ENCODE data around the gene TRAM2. TPM values are rescaled to one million over a fixed set of nuclear protein-coding genes. Genes with fewer than 3 reads are reported as not detected.

Gene TRAM2
- total RNA-seq, 2 experiments from 2014 or later, result 2.5 to 2.9 TPM

GRCh38 chr6:52516269-52516668 lies 60.6 kb downstream of the TRAM2 start:
- DNase-seq, result no peak
- H3K4me3 Mint-ChIP-seq, result no peak overlapping the region
- intact Hi-C loops (cut with micrococcal nuclease), result no loop called here
- peaks cover 7% of the 10 kb centered on the region for H3K4me1 Mint-ChIP-seq (ENCODE audit: low read depth)
- H3K27ac Mint-ChIP-seq, result no peak overlapping the region
- H3K36me3 Mint-ChIP-seq (ENCODE audit: low read depth), result peaks cover 6% of the 10 kb centered on the region
- CTCF ChIA-PET, result interaction anchor here (0.5 kb wide), 1 partner anchor 82 kb away, joined by 3 read pairs; no protein-coding TSS in a partner anchor
- no peaks in the 10 kb centered on the region for H3K27me3 Mint-ChIP-seq (ENCODE audit: low read depth)
- no peaks in the 10 kb centered on the region for H3K9me3 Mint-ChIP-seq

- H3K4me3 Mint-ChIP-seq, result no peak overlapping the region
- intact Hi-C loops (cut with micrococcal nuclease), result no loop called here
- CTCF ChIA-PET, result interaction anchor here (0.5 kb wide), 1 partner anchor 81 kb away, joined by 3 read pairs; no protein-coding TSS in a partner anchor
- peaks cover 7% of the 10 kb centered on the region for H3K4me1 Mint-ChIP-seq (ENCODE audit: low read depth)
- H3K27ac Mint-ChIP-seq, result no peak overlapping the region
- no peak for DNase-seq
- H3K9me3 Mint-ChIP-seq, result no peaks in the 10 kb centered on the region
- H3K36me3 Mint-ChIP-seq (ENCODE audit: low read depth), result peaks cover 6% of the 10 kb centered on the region
- no peaks in the 10 kb centered on the region for H3K27me3 Mint-ChIP-seq (ENCODE audit: low read depth)
Measured at GRCh38 chr6:52515219-52515960, 61.5 kb downstream of the TRAM2 start.

GRCh38 chr6:52514514-52514913 lies 62.3 kb downstream of the TRAM2 start:
- intact Hi-C loops (cut with micrococcal nuclease), result no loop called here
- CTCF ChIA-PET, result interaction anchor here (0.5 kb wide), 1 partner anchor 9 kb away, joined by 4 read pairs; no protein-coding TSS in a partner anchor

GRCh38 chr6:52513896-52514295 lies 63.0 kb downstream of the TRAM2 start:
- no peak for DNase-seq
- Mint-ChIP-seq H3K36me3 (ENCODE audit: low read depth) (peaks cover 3% of the 10 kb centered on the region), H3K4me3 (no peak overlapping the region), H3K9me3 (no peaks in the 10 kb centered on the region), H3K4me1 (ENCODE audit: low read depth) (peaks cover 7% of the 10 kb centered on the region), H3K27ac (no peak overlapping the region), H3K27me3 (ENCODE audit: low read depth) (no peaks in the 10 kb centered on the region)
- CTCF ChIA-PET, result no interaction called here
- intact Hi-C loops (cut with micrococcal nuclease), result no loop called here

More at GRCh38 chr6:52514514-52514913, 62.3 kb downstream of the TRAM2 start:
- no peak overlapping the region for H3K4me3 Mint-ChIP-seq
- no peaks in the 10 kb centered on the region for H3K27me3 Mint-ChIP-seq (ENCODE audit: low read depth)
- DNase-seq, result peak; percentile 11
- peaks cover 7% of the 10 kb centered on the region for H3K4me1 Mint-ChIP-seq (ENCODE audit: low read depth)
- peaks cover 3% of the 10 kb centered on the region for H3K36me3 Mint-ChIP-seq (ENCODE audit: low read depth)
- no peaks in the 10 kb centered on the region for H3K9me3 Mint-ChIP-seq
- H3K27ac Mint-ChIP-seq, result no peak overlapping the region

- Mint-ChIP-seq H3K9me3 (no peaks in the 10 kb centered on the region), H3K4me3 (no peak overlapping the region), H3K4me1 (ENCODE audit: low read depth) (peaks cover 7% of the 10 kb centered on the region), H3K27ac (no peak overlapping the region), H3K27me3 (ENCODE audit: low read depth) (no peaks in the 10 kb centered on the region), H3K36me3 (ENCODE audit: low read depth) (peaks cover 3% of the 10 kb centered on the region)
- no peak for DNase-seq
- intact Hi-C loops (cut with micrococcal nuclease), result no loop called here
- CTCF ChIA-PET, result no interaction called here
Measured at GRCh38 chr6:52513464-52513863, 63.4 kb downstream of the TRAM2 start.

GRCh38 chr6:52512199-52512598 lies 64.7 kb downstream of the TRAM2 start:
- H3K4me1 Mint-ChIP-seq (ENCODE audit: low read depth), result no peaks in the 10 kb centered on the region
- peaks cover 5% of the 10 kb centered on the region for H3K36me3 Mint-ChIP-seq (ENCODE audit: low read depth)
- intact Hi-C loops (cut with micrococcal nuclease), result no loop called here
- CTCF ChIA-PET, result interaction anchor here (0.8 kb wide), 1 partner anchor 146 kb away, joined by 3 read pairs; no protein-coding TSS in a partner anchor
- H3K27me3 Mint-ChIP-seq (ENCODE audit: low read depth), result no peaks in the 10 kb centered on the region
- DNase-seq, result no peak
- H3K4me3 Mint-ChIP-seq, result no peak overlapping the region
- H3K27ac Mint-ChIP-seq, result no peak overlapping the region
- H3K9me3 Mint-ChIP-seq, result no peaks in the 10 kb centered on the region

- no peaks in the 10 kb centered on the region for H3K4me1 Mint-ChIP-seq (ENCODE audit: low read depth)
- H3K9me3 Mint-ChIP-seq, result no peaks in the 10 kb centered on the region
- DNase-seq, result no peak
- CTCF ChIA-PET, result no interaction called here
- no peak overlapping the region for H3K4me3 Mint-ChIP-seq
- intact Hi-C loops (cut with micrococcal nuclease), result no loop called here
- H3K36me3 Mint-ChIP-seq (ENCODE audit: low read depth), result peaks cover 5% of the 10 kb centered on the region
- no peaks in the 10 kb centered on the region for H3K27me3 Mint-ChIP-seq (ENCODE audit: low read depth)
- H3K27ac Mint-ChIP-seq, result no peak overlapping the region
Measured at GRCh38 chr6:52511572-52512151, 65.2 kb downstream of the TRAM2 start.

GRCh38 chr6:52511163-52511562 lies 65.7 kb downstream of the TRAM2 start:
- CTCF ChIA-PET, result no interaction called here
- Mint-ChIP-seq H3K36me3 (ENCODE audit: low read depth) (peaks cover 5% of the 10 kb centered on the region), H3K4me3 (no peak overlapping the region), H3K27me3 (ENCODE audit: low read depth) (no peaks in the 10 kb centered on the region), H3K9me3 (no peaks in the 10 kb centered on the region), H3K4me1 (ENCODE audit: low read depth) (no peaks in the 10 kb centered on the region), H3K27ac (no peak overlapping the region)
- no peak for DNase-seq
- intact Hi-C loops (cut with micrococcal nuclease), result no loop called here

- CTCF ChIA-PET, result no interaction called here
- no peak overlapping the region for H3K27ac Mint-ChIP-seq
- intact Hi-C loops (cut with micrococcal nuclease), result no loop called here
- H3K4me1 Mint-ChIP-seq (ENCODE audit: low read depth), result no peaks in the 10 kb centered on the region
- H3K4me3 Mint-ChIP-seq, result no peak overlapping the region
- peaks cover 5% of the 10 kb centered on the region for H3K36me3 Mint-ChIP-seq (ENCODE audit: low read depth)
- H3K9me3 Mint-ChIP-seq, result no peaks in the 10 kb centered on the region
- H3K27me3 Mint-ChIP-seq (ENCODE audit: low read depth), result no peaks in the 10 kb centered on the region
- DNase-seq, result no peak
Measured at GRCh38 chr6:52510213-52510562, 66.7 kb downstream of the TRAM2 start.

GRCh38 chr6:52509281-52510212 lies 67.3 kb downstream of the TRAM2 start:
- Mint-ChIP-seq H3K36me3 (ENCODE audit: low read depth) (peaks cover 5% of the 10 kb centered on the region), H3K4me1 (ENCODE audit: low read depth) (no peaks in the 10 kb centered on the region), H3K27ac (no peak overlapping the region), H3K9me3 (no peaks in the 10 kb centered on the region), H3K4me3 (no peak overlapping the region), H3K27me3 (ENCODE audit: low read depth) (no peaks in the 10 kb centered on the region)
- DNase-seq, result no peak
- intact Hi-C loops (cut with micrococcal nuclease), result no loop called here
- CTCF ChIA-PET, result no interaction called here

GRCh38 chr6:52508261-52508739 lies 68.6 kb downstream of the TRAM2 start:
- CTCF ChIA-PET, result no interaction called here
- no peak for DNase-seq
- Mint-ChIP-seq H3K4me1 (ENCODE audit: low read depth) (no peaks in the 10 kb centered on the region), H3K27me3 (ENCODE audit: low read depth) (no peaks in the 10 kb centered on the region), H3K27ac (no peak overlapping the region), H3K9me3 (no peaks in the 10 kb centered on the region), H3K36me3 (ENCODE audit: low read depth) (peaks cover 5% of the 10 kb centered on the region), H3K4me3 (no peak overlapping the region)
- intact Hi-C loops (cut with micrococcal nuclease), result no loop called here

- H3K4me1 Mint-ChIP-seq (ENCODE audit: low read depth), result no peaks in the 10 kb centered on the region
- H3K9me3 Mint-ChIP-seq, result no peaks in the 10 kb centered on the region
- intact Hi-C loops (cut with micrococcal nuclease), result no loop called here
- no peak overlapping the region for H3K4me3 Mint-ChIP-seq
- CTCF ChIA-PET, result interaction anchor here (1.0 to 1.1 kb wide), 2 partner anchors 17 to 30 kb away, joined by 3 to 4 read pairs; no protein-coding TSS in a partner anchor
- H3K27me3 Mint-ChIP-seq (ENCODE audit: low read depth), result no peaks in the 10 kb centered on the region
- H3K27ac Mint-ChIP-seq, result no peak overlapping the region
- no peak for DNase-seq
- H3K36me3 Mint-ChIP-seq (ENCODE audit: low read depth), result peaks cover 5% of the 10 kb centered on the region
Measured at GRCh38 chr6:52507557-52508260, 69.2 kb downstream of the TRAM2 start.
